ENCODE data around the gene PGLYRP2.

GRCh38 chr19:15516363-15516762 is 37.1 kb upstream of the PGLYRP2 start:
- TF ChIP-seq CTCF (IDR thresholded peaks at IDR 0.05): no peak
- no peak for TF ChIP-seq RCOR1 (IDR thresholded peaks at IDR 0.05; ENCODE audit: low read length)
- no peak for TF ChIP-seq NFIC (IDR thresholded peaks at IDR 0.05; ENCODE audit: borderline replicate concordance)
- no peak for TF ChIP-seq SMC3 (IDR thresholded peaks at IDR 0.05; ENCODE audit: low read depth, low read length)
- TF ChIP-seq MXI1 (IDR thresholded peaks at IDR 0.05; ENCODE audit: low read depth, low read length): no peak
- no peak for TF ChIP-seq ZBTB33 (IDR thresholded peaks at IDR 0.05; ENCODE audit: borderline replicate concordance, low read depth)
- TF ChIP-seq REST (IDR thresholded peaks at IDR 0.05; ENCODE audit: low read depth, low read length): no peak

Measured in SK-N-SH (cell line).